Keratinocyte (primary cell): Measurements from ENCODE around the gene ALDOA. TPM values are rescaled to one million over a fixed set of nuclear protein-coding genes. Genes with fewer than 3 reads are reported as not detected.

Source experiments
- DNase-seq: peaks from one replicate; pipeline ENCODE4 v3.0.0-alpha.2; 2011; ENCODE audit warnings: low read depth, missing footprints, low spot score
- FAIRE-seq: peaks from 2 replicates; lab custom pipeline; 2011; peaks lifted over from hg19 to GRCh38; lab: Jason Lieb, UNC
- H2AFZ ChIP-seq: 2 replicates; pipeline ENCODE4 v1.6.0; 2012; ENCODE audit warnings: low read length, control low read depth, inconsistent platforms; ENCODE audit not compliant: control insufficient read depth
- H3K27ac ChIP-seq: 2 replicates; pipeline ENCODE4 v1.5.1; 2011; ENCODE audit warnings: low read length; ENCODE audit not compliant: control insufficient read depth, insufficient read depth
- H3K27me3 ChIP-seq: 3 replicates; pipeline ENCODE4 v1.6.0; 2011; ENCODE audit warnings: low read length; ENCODE audit not compliant: control insufficient read depth, insufficient read depth; ENCODE audit errors: extremely low read depth
- H3K36me3 ChIP-seq, 2 experiments: 2 replicates in 1 of 2; 3 replicates in 1 of 2; pipeline ENCODE4 v1.5.1; 2011; ENCODE audit warnings: low read length in 2 of 2, mild to moderate bottlenecking in 1 of 2; ENCODE audit not compliant: control insufficient read depth in 2 of 2, insufficient read depth in 2 of 2; ENCODE audit errors: extremely low read depth in 1 of 2
- H3K4me1 ChIP-seq: 3 replicates; pipeline ENCODE4 v1.5.1; 2011; ENCODE audit warnings: low read length; ENCODE audit not compliant: control insufficient read depth, insufficient read depth; ENCODE audit errors: extremely low read depth
- H3K4me2 ChIP-seq: 3 replicates; pipeline ENCODE4 v1.6.0; 2011; ENCODE audit warnings: low read depth, low read length; ENCODE audit not compliant: control insufficient read depth, insufficient read depth; ENCODE audit errors: extremely low read depth
- H3K4me3 ChIP-seq, 3 experiments: fragments of 200-600 bp in 1 of 3; sonication (generic) in 1 of 3; 2 replicates in 2 of 3; 3 replicates in 1 of 3; pipeline ENCODE4 v1.5.1; 2011 to 2016; ENCODE audit warnings: low read length in 3 of 3, mild to moderate bottlenecking in 3 of 3, control low read depth in 2 of 3, inconsistent platforms in 1 of 3, low read depth in 1 of 3, mixed read lengths in 1 of 3, mixed run types in 1 of 3, moderate library complexity in 1 of 3; ENCODE audit not compliant: control insufficient read depth in 2 of 3, insufficient read depth in 2 of 3; ENCODE audit errors: extremely low read depth in 1 of 3
- H3K79me2 ChIP-seq: 2 replicates; pipeline ENCODE4 v1.6.0; 2012; ENCODE audit warnings: low read length; ENCODE audit not compliant: control insufficient read depth, insufficient read depth
- H3K9ac ChIP-seq: 3 replicates; pipeline ENCODE4 v1.6.0; 2011; ENCODE audit warnings: low read length; ENCODE audit not compliant: control insufficient read depth, insufficient read depth; ENCODE audit errors: extremely low read depth
- H3K9me1 ChIP-seq: 3 replicates; pipeline ENCODE4 v1.6.0; 2011; ENCODE audit warnings: low read length; ENCODE audit not compliant: control insufficient read depth, insufficient read depth; ENCODE audit errors: extremely low read depth
- H3K9me3 ChIP-seq: 2 replicates; pipeline ENCODE4 v1.5.1; 2012; ENCODE audit warnings: low read depth, low read length; ENCODE audit not compliant: control insufficient read depth
- H4K20me1 ChIP-seq: 3 replicates; pipeline ENCODE4 v1.6.0; 2011; ENCODE audit warnings: low read length; ENCODE audit not compliant: control insufficient read depth, insufficient read depth; ENCODE audit errors: extremely low read depth
- CTCF ChIP-seq, 3 experiments: IDR thresholded peaks in 1 of 3; conservative IDR thresholded peaks in 1 of 3; optimal IDR thresholded peaks in 1 of 3; 2 replicates in 2 of 3; 3 replicates in 1 of 3; pipeline versions ENCODE3 to v1.5.1; 2011; ENCODE audit warnings: low read length in 3 of 3, mild to moderate bottlenecking in 3 of 3, moderate library complexity in 2 of 3, control low read depth in 1 of 3, inconsistent platforms in 1 of 3; ENCODE audit not compliant: insufficient read depth in 2 of 3; ENCODE audit errors: extremely low read depth in 1 of 3
- EZH2 ChIP-seq: IDR thresholded peaks from one replicate; pipeline ENCODE4 v1.6.1; 2012; ENCODE audit warnings: inconsistent platforms, mild to moderate bottlenecking, low read length, moderate library complexity
- dilution Hi-C: fragments of 300-500 bp; cut with MboI; formaldehyde crosslinking; loops from one replicate; pipeline ENCODE4 v1.7.0; 2020; ENCODE audit warnings: low sequenced_read_pairs; ENCODE audit not compliant: extremely low pct_ligation_motif_present
- polyA plus RNA-seq, 5 experiments: library from polyadenylated mRNA; depleted of rRNA in 3 of 5; stranded (reverse) in 3 of 5; stranded (forward) in 1 of 5; unstranded in 1 of 5; fragments of >200 nt; gene quantifications; 1 replicate in 1 of 5; 2 replicates in 3 of 5; 3 replicates in 1 of 5; pipeline versions ENCODE4 v1.2.1 to v1.2.3, GENCODE V29; 2011 to 2012; ENCODE audit warnings: missing spikeins in 2 of 5, low read depth in 1 of 5, low replicate concordance in 1 of 5

ALDOA gene
- polyA plus RNA-seq, 1 donor (not counting 4 experiments of a cell fraction or from before 2014, with no cell fraction given) = 800 TPM

- Histone ChIP-seq H2AFZ (peak overlapping the region; percentile 5), H3K79me2 (peaks cover 2% of the 10 kb centered on the region), H3K27me3 (no peaks in the 10 kb centered on the region), H4K20me1 (no peaks in the 10 kb centered on the region), H3K4me3 (no peak overlapping the region), H3K9me1 (no peaks in the 10 kb centered on the region), H3K4me1 (peaks cover 30% of the 10 kb centered on the region), H3K4me2 (no peak overlapping the region), H3K9ac (no peak overlapping the region), H3K27ac (no peak overlapping the region), H3K36me3 (no peaks in the 10 kb centered on the region), H3K9me3 (no peaks in the 10 kb centered on the region)
- TF ChIP-seq CTCF (optimal IDR thresholded peaks at IDR 0.05 in 1 of 3, IDR thresholded peaks at IDR 0.05 in 1 of 3, conservative IDR thresholded peaks at IDR 0.05 in 1 of 3; ENCODE audit: extremely low read depth in 1 of 3, insufficient read depth in 2 of 3, low read length in 3 of 3) (no peak), EZH2 (no peak)
- dilution Hi-C loops = no loop called here
- no peak for DNase-seq
- no peak for FAIRE-seq
Observed at GRCh38 chr16:30051518-30051917, 14.0 kb upstream of the ALDOA start.

GRCh38 chr16:30052671-30053372 lies 12.7 kb upstream of the ALDOA start:
- Histone ChIP-seq H3K27me3 (no peaks in the 10 kb centered on the region), H3K9me3 (no peaks in the 10 kb centered on the region), H2AFZ (peak overlapping the region; percentile 69), H3K4me1 (peaks cover 30% of the 10 kb centered on the region), H4K20me1 (no peaks in the 10 kb centered on the region), H3K4me3 (peak overlapping the region; percentile 72 to 92 (median 81)), H3K27ac (peak overlapping the region; percentile 69), H3K9ac (peak overlapping the region; percentile 67), H3K36me3 (peaks cover 0 to 3% of the 10 kb centered on the region in 2 experiments), H3K9me1 (no peaks in the 10 kb centered on the region), H3K79me2 (peaks cover 2% of the 10 kb centered on the region), H3K4me2 (peak overlapping the region; percentile 99)
- DNase-seq (peak; percentile 63), FAIRE-seq (no peak)
- dilution Hi-C loops = no loop called here
- TF ChIP-seq CTCF (optimal IDR thresholded peaks at IDR 0.05 in 1 of 3, IDR thresholded peaks at IDR 0.05 in 1 of 3, conservative IDR thresholded peaks at IDR 0.05 in 1 of 3; ENCODE audit: extremely low read depth in 1 of 3, insufficient read depth in 2 of 3, low read length in 3 of 3) (no peak), EZH2 (no peak)
